ENCODE data around the gene TMC8.

- TF ChIP-seq, protein P1, sequence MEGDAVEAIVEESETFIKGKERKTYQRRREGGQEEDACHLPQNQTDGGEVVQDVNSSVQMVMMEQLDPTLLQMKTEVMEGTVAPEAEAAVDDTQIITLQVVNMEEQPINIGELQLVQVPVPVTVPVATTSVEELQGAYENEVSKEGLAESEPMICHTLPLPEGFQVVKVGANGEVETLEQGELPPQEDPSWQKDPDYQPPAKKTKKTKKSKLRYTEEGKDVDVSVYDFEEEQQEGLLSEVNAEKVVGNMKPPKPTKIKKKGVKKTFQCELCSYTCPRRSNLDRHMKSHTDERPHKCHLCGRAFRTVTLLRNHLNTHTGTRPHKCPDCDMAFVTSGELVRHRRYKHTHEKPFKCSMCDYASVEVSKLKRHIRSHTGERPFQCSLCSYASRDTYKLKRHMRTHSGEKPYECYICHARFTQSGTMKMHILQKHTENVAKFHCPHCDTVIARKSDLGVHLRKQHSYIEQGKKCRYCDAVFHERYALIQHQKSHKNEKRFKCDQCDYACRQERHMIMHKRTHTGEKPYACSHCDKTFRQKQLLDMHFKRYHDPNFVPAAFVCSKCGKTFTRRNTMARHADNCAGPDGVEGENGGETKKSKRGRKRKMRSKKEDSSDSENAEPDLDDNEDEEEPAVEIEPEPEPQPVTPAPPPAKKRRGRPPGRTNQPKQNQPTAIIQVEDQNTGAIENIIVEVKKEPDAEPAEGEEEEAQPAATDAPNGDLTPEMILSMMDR (IDR thresholded peaks at IDR 0.05; ENCODE audit: poor library complexity, severe bottlenecking) = no peak
- TF ChIP-seq POLR2AphosphoS5 (IDR thresholded peaks at IDR 0.05) = no peak
- no peak for TF ChIP-seq EZH2 (IDR thresholded peaks at IDR 0.05; ENCODE audit: borderline replicate concordance, insufficient read depth, low read length, poor library complexity, severe bottlenecking)
- TF ChIP-seq TAF1 (IDR thresholded peaks at IDR 0.05; ENCODE audit: low read depth) = no peak
- no peak for TF ChIP-seq MXI1 (conservative IDR thresholded peaks at IDR 0.05; ENCODE audit: poor library complexity, severe bottlenecking)
- TF ChIP-seq RAD21 (conservative IDR thresholded peaks at IDR 0.05) = no peak
- no peak for TF ChIP-seq EP300 (conservative IDR thresholded peaks at IDR 0.05; ENCODE audit: poor library complexity, severe bottlenecking)
- no peak for TF ChIP-seq SMC3 (conservative IDR thresholded peaks at IDR 0.05; ENCODE audit: poor library complexity)
Observed at GRCh38 chr17:78174870-78175642, 44.5 kb downstream of the TMC8 start.

All from neural cell (in vitro differentiated cells).